Measurements from ENCODE around the gene KPNB1.

KPNB1 gene

GRCh38 chr17:47622180-47622549 lies 27.6 kb upstream of the KPNB1 start:
- no peak for DNase-seq (ENCODE audit: low read depth in 1 of 2, low spot score in 1 of 2)
- TF ChIP-seq JUND (IDR thresholded peaks at IDR 0.05; ENCODE audit: low read depth), result no peak
- in situ Hi-C loops (cut with HindIII; ENCODE audit: low pct_unique_long_range_greater_than_20kb, low sequenced_read_pairs), result no loop called here

- in situ Hi-C loops (cut with HindIII; ENCODE audit: low pct_unique_long_range_greater_than_20kb, low sequenced_read_pairs), result no loop called here
- no peak for TF ChIP-seq JUND (IDR thresholded peaks at IDR 0.05; ENCODE audit: low read depth)
- DNase-seq (ENCODE audit: low read depth in 1 of 2, low spot score in 1 of 2), result no peak
Measured at GRCh38 chr17:47624727-47625068, 25.0 kb upstream of the KPNB1 start.

GRCh38 chr17:47628014-47628566 lies 21.6 kb upstream of the KPNB1 start:
- TF ChIP-seq JUND (IDR thresholded peaks at IDR 0.05; ENCODE audit: low read depth), result no peak
- in situ Hi-C loops (cut with HindIII; ENCODE audit: low pct_unique_long_range_greater_than_20kb, low sequenced_read_pairs), result no loop called here
- no peak for DNase-seq (ENCODE audit: low read depth in 1 of 2, low spot score in 1 of 2)

- TF ChIP-seq JUND (IDR thresholded peaks at IDR 0.05; ENCODE audit: low read depth), result no peak
- DNase-seq (ENCODE audit: low read depth in 1 of 2, low spot score in 1 of 2), result no peak
- in situ Hi-C loops (cut with HindIII; ENCODE audit: low pct_unique_long_range_greater_than_20kb, low sequenced_read_pairs), result no loop called here
Measured at GRCh38 chr17:47629826-47630225, 19.9 kb upstream of the KPNB1 start.

GRCh38 chr17:47630614-47631013 lies 19.1 kb upstream of the KPNB1 start:
- in situ Hi-C loops (cut with HindIII; ENCODE audit: low pct_unique_long_range_greater_than_20kb, low sequenced_read_pairs), result no loop called here
- TF ChIP-seq JUND (IDR thresholded peaks at IDR 0.05; ENCODE audit: low read depth), result no peak

GRCh38 chr17:47632991-47633390 lies 16.7 kb upstream of the KPNB1 start:
- in situ Hi-C loops (cut with HindIII; ENCODE audit: low pct_unique_long_range_greater_than_20kb, low sequenced_read_pairs), result no loop called here
- no peak for DNase-seq (ENCODE audit: low read depth in 1 of 2, low spot score in 1 of 2)
- TF ChIP-seq JUND (IDR thresholded peaks at IDR 0.05; ENCODE audit: low read depth), result no peak

More at GRCh38 chr17:47630614-47631013, 19.1 kb upstream of the KPNB1 start:
- DNase-seq (ENCODE audit: low read depth in 1 of 2, low spot score in 1 of 2), result no peak

- DNase-seq (ENCODE audit: low read depth in 1 of 2, low spot score in 1 of 2), result no peak
- in situ Hi-C loops (cut with HindIII; ENCODE audit: low pct_unique_long_range_greater_than_20kb, low sequenced_read_pairs), result no loop called here
- no peak for TF ChIP-seq JUND (IDR thresholded peaks at IDR 0.05; ENCODE audit: low read depth)
Measured at GRCh38 chr17:47633996-47634395, 15.7 kb upstream of the KPNB1 start.

GRCh38 chr17:47634870-47635269 lies 14.8 kb upstream of the KPNB1 start:
- in situ Hi-C loops (cut with HindIII; ENCODE audit: low pct_unique_long_range_greater_than_20kb, low sequenced_read_pairs), result no loop called here
- no peak for TF ChIP-seq JUND (IDR thresholded peaks at IDR 0.05; ENCODE audit: low read depth)
- DNase-seq (ENCODE audit: low read depth in 1 of 2, low spot score in 1 of 2), result no peak

- DNase-seq (ENCODE audit: low read depth in 1 of 2, low spot score in 1 of 2), result no peak
- TF ChIP-seq JUND (IDR thresholded peaks at IDR 0.05; ENCODE audit: low read depth), result no peak
- in situ Hi-C loops (cut with HindIII; ENCODE audit: low pct_unique_long_range_greater_than_20kb, low sequenced_read_pairs), result no loop called here
Measured at GRCh38 chr17:47635734-47636133, 14.0 kb upstream of the KPNB1 start.

GRCh38 chr17:47636273-47637030 lies 13.3 kb upstream of the KPNB1 start:
- in situ Hi-C loops (cut with HindIII; ENCODE audit: low pct_unique_long_range_greater_than_20kb, low sequenced_read_pairs), result no loop called here
- no peak for DNase-seq (ENCODE audit: low read depth in 1 of 2, low spot score in 1 of 2)
- no peak for TF ChIP-seq JUND (IDR thresholded peaks at IDR 0.05; ENCODE audit: low read depth)

- no peak for DNase-seq (ENCODE audit: low read depth in 1 of 2, low spot score in 1 of 2)
- no peak for TF ChIP-seq JUND (IDR thresholded peaks at IDR 0.05; ENCODE audit: low read depth)
- in situ Hi-C loops (cut with HindIII; ENCODE audit: low pct_unique_long_range_greater_than_20kb, low sequenced_read_pairs), result no loop called here
Measured at GRCh38 chr17:47638903-47639302, 10.8 kb upstream of the KPNB1 start.

- in situ Hi-C loops (cut with HindIII; ENCODE audit: low pct_unique_long_range_greater_than_20kb, low sequenced_read_pairs), result no loop called here
Measured at GRCh38 chr17:47640076-47640475, 9.6 kb upstream of the KPNB1 start.

GRCh38 chr17:47641202-47641601 lies 8.5 kb upstream of the KPNB1 start:
- no peak for TF ChIP-seq JUND (IDR thresholded peaks at IDR 0.05; ENCODE audit: low read depth)
- in situ Hi-C loops (cut with HindIII; ENCODE audit: low pct_unique_long_range_greater_than_20kb, low sequenced_read_pairs), result no loop called here
- DNase-seq (ENCODE audit: low read depth in 1 of 2, low spot score in 1 of 2), result no peak

More at GRCh38 chr17:47640076-47640475, 9.6 kb upstream of the KPNB1 start:
- no peak for DNase-seq (ENCODE audit: low read depth in 1 of 2, low spot score in 1 of 2)
- TF ChIP-seq JUND (IDR thresholded peaks at IDR 0.05; ENCODE audit: low read depth), result no peak

- TF ChIP-seq JUND (IDR thresholded peaks at IDR 0.05; ENCODE audit: low read depth), result no peak
- in situ Hi-C loops (cut with HindIII; ENCODE audit: low pct_unique_long_range_greater_than_20kb, low sequenced_read_pairs), result no loop called here
- DNase-seq (ENCODE audit: low read depth in 1 of 2, low spot score in 1 of 2), result no peak
Measured at GRCh38 chr17:47643116-47643515, 6.6 kb upstream of the KPNB1 start.

Measured in T47D (cell line).